MV-4-11 (cell line): ENCODE measurements around the gene TSPYL1.
"Not testable (repeated sequence)": the region's sequence is repeated elsewhere in the genome, so short reads cannot be mapped to it uniquely, and the experiment has no call there.

Experiments used
- DNase-seq: peaks from one replicate; lab custom pipeline; 2025; lab: John Stamatoyannopoulos, UW

Gene TSPYL1

GRCh38 chr6:116292553-116292952 is 12.8 kb upstream of the TSPYL1 start:
- DNase-seq, result no peak

GRCh38 chr6:116291701-116292396 is 12.1 kb upstream of the TSPYL1 start:
- DNase-seq, result no peak

GRCh38 chr6:116290799-116291198 is 11.1 kb upstream of the TSPYL1 start:
- DNase-seq, result no peak

- DNase-seq, result no peak
Measured at GRCh38 chr6:116289876-116290275, 10.1 kb upstream of the TSPYL1 start.

GRCh38 chr6:116287689-116288282 is 8.1 kb upstream of the TSPYL1 start:
- DNase-seq, result peak; percentile 47

GRCh38 chr6:116286773-116287358 is 7.1 kb upstream of the TSPYL1 start:
- no peak for DNase-seq

- DNase-seq, result not testable (repeated sequence)
Measured at GRCh38 chr6:116284984-116285383, 5.3 kb upstream of the TSPYL1 start.

- DNase-seq, result no peak
Measured at GRCh38 chr6:116283191-116283590, 3.5 kb upstream of the TSPYL1 start.

GRCh38 chr6:116282698-116283097 is 3.0 kb upstream of the TSPYL1 start:
- DNase-seq, result no peak

- no peak for DNase-seq
Measured at GRCh38 chr6:116280933-116281316, 1.2 kb upstream of the TSPYL1 start.

- no peak for DNase-seq
Measured at GRCh38 chr6:116280161-116280932, 617 bp upstream of the TSPYL1 start.

GRCh38 chr6:116278854-116279231 is 887 bp downstream of the TSPYL1 start:
- no peak for DNase-seq

GRCh38 chr6:116278481-116278829 is 1.3 kb downstream of the TSPYL1 start:
- DNase-seq, result no peak

- DNase-seq, result no peak
Measured at GRCh38 chr6:116277124-116277523, 2.6 kb downstream of the TSPYL1 start.

- no peak for DNase-seq
Measured at GRCh38 chr6:116271149-116271708, 8.5 kb downstream of the TSPYL1 start.

GRCh38 chr6:116268589-116269293 is 11.0 kb downstream of the TSPYL1 start:
- peak; percentile 79 for DNase-seq

GRCh38 chr6:116267836-116268588 is 11.7 kb downstream of the TSPYL1 start:
- peak; percentile 12 for DNase-seq

GRCh38 chr6:116266803-116267202 is 12.9 kb downstream of the TSPYL1 start:
- DNase-seq, result no peak

- no peak for DNase-seq
Measured at GRCh38 chr6:116265041-116265829, 14.5 kb downstream of the TSPYL1 start.

- no peak for DNase-seq
Measured at GRCh38 chr6:116263353-116263752, 16.4 kb downstream of the TSPYL1 start.
